Stimulated activated CD8-positive, alpha-beta memory T cell treated with anti-CD3 and anti-CD28 coated beads, Interleukin-12 subunit alpha, Interleukin-12 subunit beta, amount 100 ng/mL, for 24 hours (primary cell): ENCODE measurements around the gene GADD45G.

ENCODE experiments used
- DNase-seq: peaks from one replicate; pipeline ENCODE4 v3.0.0-alpha.2; 2020; ENCODE audit errors: extremely low read depth

GADD45G gene

GRCh38 chr9:89604729-89605464 lies at the start of gene GADD45G:
GADD45G (plus strand) TSS chr9:89605012; CDS start chr9:89605122, 110 bp downstream.
- DNase-seq: peak; percentile 78

- no peak for DNase-seq
These were observed 49.8 kb upstream of the GADD45G start for GRCh38 chr9:89555036-89555415.

- no peak for DNase-seq
These were observed 49.1 kb upstream of the GADD45G start for GRCh38 chr9:89555451-89556375.

- no peak for DNase-seq
These were observed 46.5 kb upstream of the GADD45G start for GRCh38 chr9:89558196-89558899.

- DNase-seq: no peak
These were observed 45.9 kb upstream of the GADD45G start for GRCh38 chr9:89558948-89559347.

- no peak for DNase-seq
These were observed 42.5 kb upstream of the GADD45G start for GRCh38 chr9:89562186-89562814.

- no peak for DNase-seq
These were observed 41.1 kb upstream of the GADD45G start for GRCh38 chr9:89563571-89564345.

GRCh38 chr9:89564346-89564878 lies 40.4 kb upstream of the GADD45G start:
- DNase-seq: no peak

- DNase-seq: no peak
These were observed 37.2 kb upstream of the GADD45G start for GRCh38 chr9:89567649-89568048.

- no peak for DNase-seq
These were observed 30.5 kb upstream of the GADD45G start for GRCh38 chr9:89574309-89574708.

GRCh38 chr9:89576404-89576839 lies 28.4 kb upstream of the GADD45G start:
- DNase-seq: no peak

GRCh38 chr9:89577363-89577762 lies 27.4 kb upstream of the GADD45G start:
- DNase-seq: no peak

GRCh38 chr9:89579741-89580385 lies 24.9 kb upstream of the GADD45G start:
- no peak for DNase-seq

GRCh38 chr9:89586311-89586710 lies 18.5 kb upstream of the GADD45G start:
- DNase-seq: no peak

GRCh38 chr9:89588271-89588879 lies 16.4 kb upstream of the GADD45G start:
- no peak for DNase-seq

GRCh38 chr9:89590415-89590814 lies 14.4 kb upstream of the GADD45G start:
- DNase-seq: no peak

- no peak for DNase-seq
These were observed 13.3 kb upstream of the GADD45G start for GRCh38 chr9:89591274-89592212.

- no peak for DNase-seq
These were observed 12.5 kb upstream of the GADD45G start for GRCh38 chr9:89592213-89592815.
